ENCODE results near the gene CCDC106.

Gene CCDC106

GRCh38 chr19:55642153-55643002 is 5.6 kb upstream of the CCDC106 start:
- Histone ChIP-seq H3K4me3 (ENCODE audit: low read length) (no peak overlapping the region), H3K9me3 (ENCODE audit: control insufficient read depth, low read length) (no peaks in the 10 kb centered on the region), H3K9ac (ENCODE audit: low read length) (peak overlapping the region; percentile 50), H3K27me3 (ENCODE audit: control insufficient read depth, insufficient read depth, low read length) (no peaks in the 10 kb centered on the region), H3K4me1 (ENCODE audit: control insufficient read depth, insufficient read depth, low read length) (peaks cover 44% of the 10 kb centered on the region), H3K36me3 (ENCODE audit: control insufficient read depth, insufficient read depth, low read length) (no peaks in the 10 kb centered on the region)

- H3K27me3 ChIP-seq (ENCODE audit: control insufficient read depth, insufficient read depth, low read length), result no peaks in the 10 kb centered on the region
- H3K9me3 ChIP-seq (ENCODE audit: control insufficient read depth, low read length), result no peaks in the 10 kb centered on the region
- peak within 1 kb of the TSS; percentile 78 for H3K9ac ChIP-seq (ENCODE audit: low read length)
- H3K4me3 ChIP-seq (ENCODE audit: low read length), result peak within 1 kb of the TSS; percentile 63
- no peaks in the 10 kb centered on the region for H3K36me3 ChIP-seq (ENCODE audit: control insufficient read depth, insufficient read depth, low read length)
- H3K4me1 ChIP-seq (ENCODE audit: control insufficient read depth, insufficient read depth, low read length), result peaks cover 48% of the 10 kb centered on the region
Observed at GRCh38 chr19:55643003-55643886, 4.8 kb upstream of the CCDC106 start, which contains the start of gene ZNF581. Gene ZNF581 (plus strand): TSS chr19:55643649. CDS start chr19:55644572, 923 bp downstream.

GRCh38 chr19:55643887-55644176 is 4.2 kb upstream of the CCDC106 start:
- no peaks in the 10 kb centered on the region for H3K9me3 ChIP-seq (ENCODE audit: control insufficient read depth, low read length)
- H3K4me1 ChIP-seq (ENCODE audit: control insufficient read depth, insufficient read depth, low read length), result peaks cover 54% of the 10 kb centered on the region
- no peaks in the 10 kb centered on the region for H3K27me3 ChIP-seq (ENCODE audit: control insufficient read depth, insufficient read depth, low read length)
- no peaks in the 10 kb centered on the region for H3K36me3 ChIP-seq (ENCODE audit: control insufficient read depth, insufficient read depth, low read length)
- H3K4me3 ChIP-seq (ENCODE audit: low read length), result peak overlapping the region; percentile 63
- peak overlapping the region; percentile 78 for H3K9ac ChIP-seq (ENCODE audit: low read length)

- H3K36me3 ChIP-seq (ENCODE audit: control insufficient read depth, insufficient read depth, low read length), result no peaks in the 10 kb centered on the region
- peak overlapping the region; percentile 63 for H3K4me3 ChIP-seq (ENCODE audit: low read length)
- no peaks in the 10 kb centered on the region for H3K9me3 ChIP-seq (ENCODE audit: control insufficient read depth, low read length)
- peaks cover 55% of the 10 kb centered on the region for H3K4me1 ChIP-seq (ENCODE audit: control insufficient read depth, insufficient read depth, low read length)
- peak overlapping the region; percentile 78 for H3K9ac ChIP-seq (ENCODE audit: low read length)
- no peaks in the 10 kb centered on the region for H3K27me3 ChIP-seq (ENCODE audit: control insufficient read depth, insufficient read depth, low read length)
Observed at GRCh38 chr19:55644191-55644833, 3.7 kb upstream of the CCDC106 start.

GRCh38 chr19:55644842-55645511 is 3.0 kb upstream of the CCDC106 start:
- Histone ChIP-seq H3K9me3 (ENCODE audit: control insufficient read depth, low read length) (no peaks in the 10 kb centered on the region), H3K36me3 (ENCODE audit: control insufficient read depth, insufficient read depth, low read length) (no peaks in the 10 kb centered on the region), H3K27me3 (ENCODE audit: control insufficient read depth, insufficient read depth, low read length) (no peaks in the 10 kb centered on the region), H3K9ac (ENCODE audit: low read length) (no peak overlapping the region), H3K4me1 (ENCODE audit: control insufficient read depth, insufficient read depth, low read length) (peaks cover 53% of the 10 kb centered on the region), H3K4me3 (ENCODE audit: low read length) (no peak overlapping the region)

GRCh38 chr19:55645512-55645881 is 2.5 kb upstream of the CCDC106 start:
- no peak overlapping the region for H3K9ac ChIP-seq (ENCODE audit: low read length)
- H3K36me3 ChIP-seq (ENCODE audit: control insufficient read depth, insufficient read depth, low read length), result no peaks in the 10 kb centered on the region
- H3K4me3 ChIP-seq (ENCODE audit: low read length), result no peak overlapping the region
- peaks cover 48% of the 10 kb centered on the region for H3K4me1 ChIP-seq (ENCODE audit: control insufficient read depth, insufficient read depth, low read length)
- H3K27me3 ChIP-seq (ENCODE audit: control insufficient read depth, insufficient read depth, low read length), result no peaks in the 10 kb centered on the region
- no peaks in the 10 kb centered on the region for H3K9me3 ChIP-seq (ENCODE audit: control insufficient read depth, low read length)

- no peaks in the 10 kb centered on the region for H3K9me3 ChIP-seq (ENCODE audit: control insufficient read depth, low read length)
- peaks cover 37% of the 10 kb centered on the region for H3K4me1 ChIP-seq (ENCODE audit: control insufficient read depth, insufficient read depth, low read length)
- H3K9ac ChIP-seq (ENCODE audit: low read length), result peak overlapping the region; percentile 73
- no peaks in the 10 kb centered on the region for H3K36me3 ChIP-seq (ENCODE audit: control insufficient read depth, insufficient read depth, low read length)
- H3K27me3 ChIP-seq (ENCODE audit: control insufficient read depth, insufficient read depth, low read length), result no peaks in the 10 kb centered on the region
- peak overlapping the region; percentile 50 for H3K4me3 ChIP-seq (ENCODE audit: low read length)
Observed at GRCh38 chr19:55646889-55647731, 902 bp upstream of the CCDC106 start.

- Histone ChIP-seq H3K4me3 (ENCODE audit: low read length) (peak overlapping the region; percentile 50), H3K4me1 (ENCODE audit: control insufficient read depth, insufficient read depth, low read length) (peaks cover 26% of the 10 kb centered on the region), H3K36me3 (ENCODE audit: control insufficient read depth, insufficient read depth, low read length) (no peaks in the 10 kb centered on the region), H3K9me3 (ENCODE audit: control insufficient read depth, low read length) (no peaks in the 10 kb centered on the region), H3K27me3 (ENCODE audit: control insufficient read depth, insufficient read depth, low read length) (no peaks in the 10 kb centered on the region), H3K9ac (ENCODE audit: low read length) (peak overlapping the region; percentile 73)
Observed at GRCh38 chr19:55648585-55649267, 714 bp downstream of the CCDC106 start.

- Histone ChIP-seq H3K36me3 (ENCODE audit: control insufficient read depth, insufficient read depth, low read length) (no peaks in the 10 kb centered on the region), H3K27me3 (ENCODE audit: control insufficient read depth, insufficient read depth, low read length) (no peaks in the 10 kb centered on the region), H3K9ac (ENCODE audit: low read length) (no peak overlapping the region), H3K9me3 (ENCODE audit: control insufficient read depth, low read length) (no peaks in the 10 kb centered on the region), H3K4me1 (ENCODE audit: control insufficient read depth, insufficient read depth, low read length) (peaks cover 19% of the 10 kb centered on the region), H3K4me3 (ENCODE audit: low read length) (no peak overlapping the region)
Observed at GRCh38 chr19:55649268-55650125, 1.5 kb downstream of the CCDC106 start.

GRCh38 chr19:55650126-55650557 is 2.1 kb downstream of the CCDC106 start:
- no peaks in the 10 kb centered on the region for H3K27me3 ChIP-seq (ENCODE audit: control insufficient read depth, insufficient read depth, low read length)
- H3K9ac ChIP-seq (ENCODE audit: low read length), result no peak overlapping the region

More at GRCh38 chr19:55650126-55650557, 2.1 kb downstream of the CCDC106 start:
- no peak overlapping the region for H3K4me3 ChIP-seq (ENCODE audit: low read length)
- no peaks in the 10 kb centered on the region for H3K36me3 ChIP-seq (ENCODE audit: control insufficient read depth, insufficient read depth, low read length)
- H3K9me3 ChIP-seq (ENCODE audit: control insufficient read depth, low read length), result no peaks in the 10 kb centered on the region
- H3K4me1 ChIP-seq (ENCODE audit: control insufficient read depth, insufficient read depth, low read length), result peaks cover 16% of the 10 kb centered on the region
